Esophagus squamous epithelium (tissue), 5 donors: ENCODE data around the gene ANKS1B. TPM values are rescaled to one million over a fixed set of nuclear protein-coding genes. Genes with fewer than 3 reads are reported as not detected.

Experiments
- DNase-seq: peaks from one replicate; lab custom pipeline; 2025; lab: John Stamatoyannopoulos, UW
- H3K27ac ChIP-seq, 4 donors: fragments of 200-600 bp; sonication (generic); one replicate each; pipeline ENCODE4 v1.5.1; 2016 to 2019; ENCODE audit warnings: mild to moderate bottlenecking in 1 of 4
- H3K27me3 ChIP-seq, 4 donors: fragments of 200-600 bp; sonication (generic); 1 replicate in 3 of 4; 2 replicates in 1 of 4; pipeline versions ENCODE4 v1.5.1 to v1.6.0; 2017 to 2021; ENCODE audit warnings: antibody characterized with exemption in 1 of 4
- H3K36me3 ChIP-seq, 3 donors: fragments of 200-600 bp; sonication (generic); one replicate each; pipeline ENCODE4 v1.5.1; 2016 to 2019
- H3K4me1 ChIP-seq, 3 donors: fragments of 200-600 bp; sonication (generic); one replicate each; pipeline ENCODE4 v1.5.1; 2017 to 2019
- H3K4me3 ChIP-seq, 4 donors: fragments of 200-600 bp; sonication (generic); 1 replicate in 3 of 4; 2 replicates in 1 of 4; pipeline ENCODE4 v1.5.1; 2016 to 2019; ENCODE audit warnings: mild to moderate bottlenecking in 2 of 4, moderate library complexity in 1 of 4
- H3K9me3 ChIP-seq, 3 donors: fragments of 200-600 bp; sonication (generic); one replicate each; pipeline ENCODE4 v1.5.1; 2016 to 2019
- POLR2A ChIP-seq, 4 donors: fragments of 450-650 bp; IDR thresholded peaks; one replicate each; pipeline ENCODE4 v1.6.1; 2017; ENCODE audit warnings: antibody characterized with exemption in 4 of 4, mild to moderate bottlenecking in 4 of 4, moderate library complexity in 3 of 4
- WGBS, 2 donors: methylation state at CpG; one replicate each; pipeline ENCODE4 v1.1.5; 2018; 5-methylcytosine and 5-hydroxymethylcytosine counted together
- intact Hi-C: fragments of 100-400 bp; cut with DNase I; formaldehyde crosslinking; loops from one replicate; pipeline ENCODE4 v1.15.0; 2022
- total RNA-seq, 4 donors: library from RNA; depleted of rRNA; stranded (reverse); fragments of >200 nt; gene quantifications; one replicate each; pipeline ENCODE4 v1.1.0, GENCODE V29; 2016
- TF ChIP-seq, protein P1 (sequence below), 6 experiments: fragments of 450-650 bp in 4 of 6; fragments of 200-600 bp in 2 of 6; sonication (generic) in 2 of 6; IDR thresholded peaks; one replicate each; pipeline ENCODE4 v1.5.1; 2016 to 2019; ENCODE audit warnings: antibody characterized with exemption in 6 of 6, mild to moderate bottlenecking in 4 of 6, moderate library complexity in 4 of 6
- donor health status: DM: yes; HTN: yes; CAD: no.

The ANKS1B gene
- total RNA-seq, 4 donors from 2014 or later, result 1.6 to 15.8 (median 8.1) TPM

DNA sequence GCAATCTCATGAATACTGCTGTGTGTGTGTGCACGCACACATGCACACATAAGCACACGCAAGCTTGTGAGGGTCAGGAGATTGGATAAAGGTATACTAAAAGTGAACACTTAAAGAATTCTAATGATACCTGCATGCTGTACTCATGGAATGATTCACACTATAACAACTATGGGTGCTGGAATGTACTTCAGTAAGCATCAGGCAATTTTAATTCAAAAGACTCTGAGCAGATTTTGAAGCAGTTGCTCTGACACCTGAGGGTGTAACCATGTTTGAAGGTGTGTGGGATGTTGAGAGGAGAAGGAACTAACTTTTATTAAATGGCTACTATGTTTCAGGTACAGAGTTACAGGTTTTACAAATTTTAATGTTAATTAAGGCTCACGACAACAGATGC, 275.6 kb downstream of the ANKS1B start:
- WGBS, 2 donors, result 91% methylated on average over 3 of the region's 3 CpGs
- intact Hi-C loops, result no loop called here

DNA sequence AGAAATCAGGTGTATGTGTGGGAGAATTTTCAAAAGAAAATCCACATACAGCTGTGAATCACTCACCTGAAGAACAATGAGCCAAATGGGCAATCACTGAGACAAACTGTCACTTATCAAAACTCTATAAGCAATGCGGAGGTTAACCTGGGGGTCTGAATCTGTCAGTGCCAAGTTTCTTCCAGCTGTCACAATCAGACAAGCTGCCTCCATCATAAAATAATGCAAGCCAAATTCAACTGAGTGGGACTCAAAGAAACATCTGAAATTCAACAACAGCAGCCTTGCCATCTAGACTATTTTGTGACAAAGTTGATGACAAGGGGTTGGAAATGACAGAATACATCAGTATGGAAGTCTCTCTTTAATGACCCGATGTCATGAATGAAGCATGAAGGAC, 276.9 kb downstream of the ANKS1B start:
- intact Hi-C loops, result no loop called here
- no peak for DNase-seq
- Histone ChIP-seq H3K27ac (no peak overlapping the region), H3K27me3 (no peaks in the 10 kb centered on the region), H3K36me3 (no peaks in the 10 kb centered on the region), H3K9me3 (no peaks in the 10 kb centered on the region), H3K4me3 (no peak overlapping the region), H3K4me1 (no peaks in the 10 kb centered on the region)
- TF ChIP-seq POLR2A (IDR thresholded peaks at IDR 0.05), result no peak
- TF ChIP-seq, protein P1, sequence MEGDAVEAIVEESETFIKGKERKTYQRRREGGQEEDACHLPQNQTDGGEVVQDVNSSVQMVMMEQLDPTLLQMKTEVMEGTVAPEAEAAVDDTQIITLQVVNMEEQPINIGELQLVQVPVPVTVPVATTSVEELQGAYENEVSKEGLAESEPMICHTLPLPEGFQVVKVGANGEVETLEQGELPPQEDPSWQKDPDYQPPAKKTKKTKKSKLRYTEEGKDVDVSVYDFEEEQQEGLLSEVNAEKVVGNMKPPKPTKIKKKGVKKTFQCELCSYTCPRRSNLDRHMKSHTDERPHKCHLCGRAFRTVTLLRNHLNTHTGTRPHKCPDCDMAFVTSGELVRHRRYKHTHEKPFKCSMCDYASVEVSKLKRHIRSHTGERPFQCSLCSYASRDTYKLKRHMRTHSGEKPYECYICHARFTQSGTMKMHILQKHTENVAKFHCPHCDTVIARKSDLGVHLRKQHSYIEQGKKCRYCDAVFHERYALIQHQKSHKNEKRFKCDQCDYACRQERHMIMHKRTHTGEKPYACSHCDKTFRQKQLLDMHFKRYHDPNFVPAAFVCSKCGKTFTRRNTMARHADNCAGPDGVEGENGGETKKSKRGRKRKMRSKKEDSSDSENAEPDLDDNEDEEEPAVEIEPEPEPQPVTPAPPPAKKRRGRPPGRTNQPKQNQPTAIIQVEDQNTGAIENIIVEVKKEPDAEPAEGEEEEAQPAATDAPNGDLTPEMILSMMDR (IDR thresholded peaks at IDR 0.05), result no peak
- 85 to 97% methylated on average over 2 of the region's 2 CpGs for WGBS, 2 donors

More for the DNA sequence above, 275.6 kb downstream of the ANKS1B start:
- no peaks in the 10 kb centered on the region for H3K4me1 ChIP-seq
- H3K9me3 ChIP-seq, result peaks cover 0 to 5% (median 0%) of the 10 kb centered on the region in 3 donors
- DNase-seq, result no peak
- H3K36me3 ChIP-seq, result no peaks in the 10 kb centered on the region
- TF ChIP-seq, protein P1 (IDR thresholded peaks at IDR 0.05), result no peak
- TF ChIP-seq POLR2A (IDR thresholded peaks at IDR 0.05), result no peak
- no peak overlapping the region for H3K27ac ChIP-seq
- H3K27me3 ChIP-seq, result no peaks in the 10 kb centered on the region
- no peak overlapping the region for H3K4me3 ChIP-seq

DNA sequence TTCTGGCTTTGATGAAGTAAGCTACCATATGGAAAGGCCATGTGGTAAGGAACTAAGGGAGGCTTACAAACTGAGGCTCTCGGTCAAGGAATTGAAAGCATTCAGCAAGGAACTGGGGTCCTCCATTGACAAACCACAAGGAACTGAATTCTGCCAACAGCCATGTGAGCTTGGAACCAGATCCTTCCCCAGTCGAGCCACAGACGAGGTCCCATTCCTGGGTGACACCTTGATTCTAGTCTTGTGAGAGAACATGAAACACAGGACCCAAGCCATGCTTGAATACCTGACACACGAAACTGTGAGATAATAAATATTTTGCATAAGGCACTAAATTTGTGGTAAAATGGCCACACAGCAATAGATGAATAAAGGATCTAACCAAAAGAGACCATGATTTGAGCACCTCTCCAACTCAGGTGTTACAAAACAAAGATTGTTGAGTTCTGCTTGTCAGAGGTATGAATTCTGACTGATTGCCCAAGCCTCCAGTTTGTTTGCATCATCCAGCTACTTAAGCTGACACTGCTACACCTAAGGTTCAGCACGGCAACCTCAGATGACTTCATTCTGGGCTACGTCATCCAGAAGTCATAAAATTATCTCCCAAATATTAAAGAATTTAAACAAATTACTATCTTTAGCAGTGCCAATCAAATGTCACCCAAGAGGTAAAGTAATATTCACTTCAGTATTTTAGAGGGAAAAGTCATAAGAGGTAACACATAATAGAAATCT, 277.8 kb downstream of the ANKS1B start:
- WGBS, 2 donors, result 84 to 91% methylated on average over 4 to 6 of the region's 6 CpGs

DNA sequence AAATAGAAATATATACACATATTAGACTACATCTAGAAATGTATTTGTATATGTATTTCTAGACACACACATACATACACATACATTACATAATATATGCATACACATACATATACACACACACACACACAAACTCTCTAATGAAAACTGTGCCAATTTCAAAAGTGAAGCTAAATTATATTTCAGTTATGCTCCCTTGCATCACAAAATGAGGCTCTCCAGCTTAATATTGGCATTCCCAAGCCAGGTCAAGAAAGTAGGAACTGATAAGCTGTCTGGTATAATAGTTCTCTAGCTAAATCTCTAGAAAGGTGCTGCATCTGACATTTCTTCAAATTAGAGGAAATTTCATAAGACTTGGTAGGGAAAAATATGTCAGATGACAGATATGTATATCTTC, 280.3 kb downstream of the ANKS1B start:
- H3K9me3 ChIP-seq, result no peaks in the 10 kb centered on the region
- H3K36me3 ChIP-seq, result no peaks in the 10 kb centered on the region
- H3K27me3 ChIP-seq, result no peaks in the 10 kb centered on the region
- intact Hi-C loops, result no loop called here
- DNase-seq, result no peak
- H3K27ac ChIP-seq, result no peak overlapping the region
- TF ChIP-seq POLR2A (IDR thresholded peaks at IDR 0.05), result no peak
- TF ChIP-seq, protein P1 (IDR thresholded peaks at IDR 0.05), result no peak
- H3K4me3 ChIP-seq, result no peak overlapping the region
- H3K4me1 ChIP-seq, result no peaks in the 10 kb centered on the region

More for the DNA sequence above, 277.8 kb downstream of the ANKS1B start:
- Histone ChIP-seq H3K4me3 (no peak overlapping the region), H3K36me3 (no peaks in the 10 kb centered on the region), H3K27me3 (no peaks in the 10 kb centered on the region), H3K27ac (no peak overlapping the region), H3K4me1 (no peaks in the 10 kb centered on the region), H3K9me3 (no peaks in the 10 kb centered on the region)
- DNase-seq, result no peak
- intact Hi-C loops, result no loop called here
- no peak for TF ChIP-seq POLR2A (IDR thresholded peaks at IDR 0.05)
- TF ChIP-seq, protein P1 (IDR thresholded peaks at IDR 0.05), result no peak

DNA sequence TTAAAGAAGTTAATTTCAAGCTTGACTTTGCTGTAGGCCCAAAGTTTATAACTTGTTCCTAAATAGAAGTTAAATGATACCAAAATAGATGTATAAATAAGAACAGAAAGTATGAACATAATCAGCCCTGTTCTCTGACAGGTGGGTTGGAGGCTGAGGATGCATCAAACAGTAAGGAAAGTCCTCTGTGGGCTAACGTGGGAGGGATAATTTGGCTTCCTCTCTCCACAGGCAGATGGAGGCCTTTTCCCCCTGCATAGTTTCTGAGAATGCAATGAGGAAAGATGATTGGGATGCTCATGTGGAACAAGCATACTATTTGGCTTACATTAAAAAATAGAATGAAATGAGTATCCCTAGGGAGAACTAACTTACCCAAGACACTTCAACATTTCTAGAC, 280.7 kb downstream of the ANKS1B start:
- Histone ChIP-seq H3K27me3 (no peaks in the 10 kb centered on the region), H3K9me3 (no peaks in the 10 kb centered on the region), H3K4me3 (no peak overlapping the region), H3K27ac (no peak overlapping the region), H3K4me1 (no peaks in the 10 kb centered on the region), H3K36me3 (no peaks in the 10 kb centered on the region)
- TF ChIP-seq, protein P1 (IDR thresholded peaks at IDR 0.05), result no peak
- no peak for TF ChIP-seq POLR2A (IDR thresholded peaks at IDR 0.05)
- 56 to 92% methylated on average over 1 of the region's 1 CpG for WGBS, 2 donors
- intact Hi-C loops, result no loop called here
- DNase-seq, result no peak
